A673 (cell line): ENCODE results near the gene STPG2. TPM values are rescaled to one million over a fixed set of nuclear protein-coding genes. Genes with fewer than 3 reads are reported as not detected.
"Not testable (repeated sequence)": the region's sequence is repeated elsewhere in the genome, so short reads cannot be mapped to it uniquely, and the experiment has no call there.

Experiments
- BruUV-seq: library from RNA; stranded (reverse); fragments of 400-500 nt; replicated peaks from 2 replicates; lab custom pipeline; 2021; lab: Mats Ljungman, UMichigan
- CTCF ChIA-PET: fragments of 300-600 bp; sonication (Branson Sonifier 250); formaldehyde crosslinking; loops from one replicate; lab custom pipeline; 2022; ENCODE audit warnings: antibody characterized with exemption; lab: Charles Lee
- POLR2A ChIA-PET: fragments of 300-600 bp; sonication (Branson Sonifier 250); formaldehyde crosslinking; loops from one replicate; lab custom pipeline; 2022; ENCODE audit warnings: antibody characterized with exemption; ENCODE audit not compliant: low non-redundant PET; lab: Charles Lee
- DNase-seq: peaks from one replicate; pipeline ENCODE4 v3.0.0-alpha.2; 2015; ENCODE audit warnings: low spot score
- H3K27ac ChIP-seq: fragments of 200-600 bp; sonication (generic); 2 replicates; pipeline ENCODE4 v1.5.1; 2016; ENCODE audit warnings: mixed run types, low read depth, mild to moderate bottlenecking, mixed read lengths, antibody characterized with exemption, low read length; ENCODE audit not compliant: poor library complexity, severe bottlenecking
- H3K27me3 ChIP-seq: fragments of 200-600 bp; sonication (generic); replicated peaks from 2 replicates; pipeline ENCODE4 v1.6.1; 2017; ENCODE audit warnings: mixed run types, low read depth, mild to moderate bottlenecking, mixed read lengths, antibody characterized with exemption, low read length; ENCODE audit not compliant: insufficient read depth, poor library complexity
- H3K36me3 ChIP-seq: fragments of 200-600 bp; sonication (generic); 2 replicates; pipeline ENCODE4 v1.6.1; 2016; ENCODE audit warnings: mixed run types, mild to moderate bottlenecking, mixed read lengths, antibody characterized with exemption, low read length; ENCODE audit not compliant: insufficient read depth, poor library complexity, severe bottlenecking
- H3K4me1 ChIP-seq: fragments of 200-600 bp; sonication (generic); 2 replicates; pipeline ENCODE4 v1.6.1; 2017; ENCODE audit warnings: mixed run types, mild to moderate bottlenecking, mixed read lengths, antibody characterized with exemption, low read length; ENCODE audit not compliant: insufficient read depth, poor library complexity, severe bottlenecking
- H3K4me3 ChIP-seq: fragments of 200-600 bp; sonication (generic); 2 replicates; pipeline ENCODE4 v1.5.1; 2016; ENCODE audit warnings: low read depth, mixed run types, mild to moderate bottlenecking, mixed read lengths, low read length; ENCODE audit not compliant: poor library complexity, severe bottlenecking
- H3K9me3 ChIP-seq: fragments of 200-600 bp; sonication (generic); 2 replicates; pipeline ENCODE4 v1.6.1; 2016; ENCODE audit warnings: mixed run types, low read depth, mild to moderate bottlenecking, mixed read lengths, antibody characterized with exemption, low read length; ENCODE audit not compliant: poor library complexity, severe bottlenecking
- EZH2 ChIP-seq: fragments of 200-600 bp; sonication (generic); IDR thresholded peaks from 2 replicates; pipeline ENCODE4 v1.6.1; 2017; ENCODE audit warnings: borderline replicate concordance, low read depth, mild to moderate bottlenecking, mixed read lengths, antibody characterized with exemption, low read length; ENCODE audit not compliant: poor library complexity, severe bottlenecking
- intact Hi-C: fragments of 100-400 bp; cut with micrococcal nuclease; formaldehyde crosslinking; loops from one replicate; pipeline ENCODE4 v1.10.0; 2022; ENCODE audit not compliant: unreplicated experiment
- total RNA-seq: library from RNA; stranded (reverse); gene quantifications from 2 replicates; pipeline ENCODE4 v1.2.3, GENCODE V29; 2021
- TF ChIP-seq, protein P1 (sequence below): fragments of 300-800, 200-600 bp; sonication (generic); conservative IDR thresholded peaks from 2 replicates; pipeline ENCODE4 v1.5.1; 2017; ENCODE audit warnings: low read depth, mild to moderate bottlenecking, antibody characterized with exemption, low read length, moderate library complexity, mixed read lengths

STPG2 gene
- total RNA-seq, 1 experiment from 2014 or later, result not detected

DNA sequence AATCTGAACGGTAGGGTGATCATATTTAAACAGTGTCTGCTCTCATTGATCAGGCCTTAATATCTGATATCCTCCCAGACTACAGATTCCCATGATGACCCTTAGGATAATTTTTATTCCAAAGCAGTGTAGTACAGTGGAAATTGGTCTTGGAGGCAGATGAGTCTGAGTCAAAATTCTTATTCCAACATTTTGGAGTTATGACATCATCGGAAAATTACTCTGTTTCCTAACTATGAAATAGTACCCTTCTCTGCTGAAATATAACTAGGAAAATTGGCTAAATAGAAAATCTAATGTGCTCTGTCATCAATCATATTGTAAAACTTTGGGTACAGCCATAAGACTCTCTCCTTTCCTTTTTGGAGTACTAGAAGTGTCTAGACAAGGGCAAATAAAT, 583.3 kb downstream of the STPG2 start:
- no TSS peak for BruUV-seq
- H3K4me3 ChIP-seq, result no peak overlapping the region
- CTCF ChIA-PET, result no interaction called here
- TF ChIP-seq EZH2, result no peak
- TF ChIP-seq, protein P1, sequence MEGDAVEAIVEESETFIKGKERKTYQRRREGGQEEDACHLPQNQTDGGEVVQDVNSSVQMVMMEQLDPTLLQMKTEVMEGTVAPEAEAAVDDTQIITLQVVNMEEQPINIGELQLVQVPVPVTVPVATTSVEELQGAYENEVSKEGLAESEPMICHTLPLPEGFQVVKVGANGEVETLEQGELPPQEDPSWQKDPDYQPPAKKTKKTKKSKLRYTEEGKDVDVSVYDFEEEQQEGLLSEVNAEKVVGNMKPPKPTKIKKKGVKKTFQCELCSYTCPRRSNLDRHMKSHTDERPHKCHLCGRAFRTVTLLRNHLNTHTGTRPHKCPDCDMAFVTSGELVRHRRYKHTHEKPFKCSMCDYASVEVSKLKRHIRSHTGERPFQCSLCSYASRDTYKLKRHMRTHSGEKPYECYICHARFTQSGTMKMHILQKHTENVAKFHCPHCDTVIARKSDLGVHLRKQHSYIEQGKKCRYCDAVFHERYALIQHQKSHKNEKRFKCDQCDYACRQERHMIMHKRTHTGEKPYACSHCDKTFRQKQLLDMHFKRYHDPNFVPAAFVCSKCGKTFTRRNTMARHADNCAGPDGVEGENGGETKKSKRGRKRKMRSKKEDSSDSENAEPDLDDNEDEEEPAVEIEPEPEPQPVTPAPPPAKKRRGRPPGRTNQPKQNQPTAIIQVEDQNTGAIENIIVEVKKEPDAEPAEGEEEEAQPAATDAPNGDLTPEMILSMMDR, result no peak
- intact Hi-C loops, result no loop called here
- H3K27me3 ChIP-seq, result no peaks in the 10 kb centered on the region
- H3K4me1 ChIP-seq, result no peaks in the 10 kb centered on the region
- H3K27ac ChIP-seq, result no peak overlapping the region
- no peaks in the 10 kb centered on the region for H3K36me3 ChIP-seq
- POLR2A ChIA-PET, result no interaction called here
- peaks cover 8% of the 10 kb centered on the region for H3K9me3 ChIP-seq
- DNase-seq, result no peak

DNA sequence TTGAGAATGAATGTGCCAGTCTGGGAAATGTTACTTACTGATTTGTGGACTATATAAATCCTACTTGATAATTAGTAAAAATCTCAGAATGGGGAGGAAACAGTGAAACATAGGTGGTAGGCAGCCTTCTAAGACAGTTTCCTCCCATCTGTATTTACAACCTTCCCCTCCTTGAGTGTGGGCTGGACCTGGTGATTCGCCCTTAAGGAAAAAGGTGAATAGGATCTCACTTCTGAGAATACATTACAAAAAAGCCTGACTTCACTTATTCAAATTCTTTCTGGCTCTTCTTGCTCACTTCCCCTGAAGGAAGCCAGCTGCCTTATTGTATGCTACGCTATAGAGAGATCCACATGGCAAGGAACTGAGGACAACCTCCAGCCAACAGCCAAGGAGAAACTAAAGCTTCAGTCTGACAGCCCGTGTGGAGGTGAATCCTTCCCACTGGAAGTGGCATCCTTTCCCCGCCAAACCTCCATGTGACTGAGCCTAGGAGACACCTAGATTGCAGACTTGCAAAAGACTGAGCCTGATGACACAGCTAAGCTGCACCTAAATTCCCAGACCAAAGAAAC, 585.0 kb downstream of the STPG2 start:
- no peaks in the 10 kb centered on the region for H3K36me3 ChIP-seq
- CTCF ChIA-PET, result no interaction called here
- peaks cover 8% of the 10 kb centered on the region for H3K9me3 ChIP-seq

DNA sequence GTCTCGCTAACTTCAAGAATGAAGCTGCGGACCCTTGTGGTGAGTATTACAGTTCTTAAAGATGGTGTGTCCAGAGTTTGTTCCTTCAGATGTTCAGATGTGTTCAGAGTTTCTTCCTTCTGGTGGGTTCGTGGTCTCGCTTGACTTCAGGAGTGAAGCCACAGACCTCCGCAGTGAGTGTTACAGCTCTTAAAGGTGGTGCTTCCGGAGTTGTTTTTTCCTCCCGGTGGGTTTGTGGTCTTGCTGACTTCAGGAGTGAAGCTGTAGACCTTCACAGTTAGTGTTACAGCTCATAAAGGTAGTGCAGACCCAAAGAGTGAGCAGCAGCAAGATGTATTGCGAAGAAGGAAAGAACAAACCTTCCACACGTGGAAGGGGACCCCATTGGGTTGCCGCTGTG, 592.6 kb downstream of the STPG2 start:
- POLR2A ChIA-PET, DNase-seq, intact Hi-C loops, CTCF ChIA-PET, H3K36me3 ChIP-seq, H3K27ac ChIP-seq, BruUV-seq, H3K4me1 ChIP-seq, H3K4me3 ChIP-seq, H3K27me3 ChIP-seq, H3K9me3 ChIP-seq: not testable (repeated sequence)

More for the DNA sequence above, 585.0 kb downstream of the STPG2 start:
- Histone ChIP-seq H3K4me3 (no peak overlapping the region), H3K27ac (no peak overlapping the region), H3K4me1 (no peaks in the 10 kb centered on the region), H3K27me3 (no peaks in the 10 kb centered on the region)
- no peak for DNase-seq
- POLR2A ChIA-PET, result no interaction called here
- BruUV-seq, result no TSS peak
- intact Hi-C loops, result no loop called here
- TF ChIP-seq, protein P1, result no peak
- no peak for TF ChIP-seq EZH2

DNA sequence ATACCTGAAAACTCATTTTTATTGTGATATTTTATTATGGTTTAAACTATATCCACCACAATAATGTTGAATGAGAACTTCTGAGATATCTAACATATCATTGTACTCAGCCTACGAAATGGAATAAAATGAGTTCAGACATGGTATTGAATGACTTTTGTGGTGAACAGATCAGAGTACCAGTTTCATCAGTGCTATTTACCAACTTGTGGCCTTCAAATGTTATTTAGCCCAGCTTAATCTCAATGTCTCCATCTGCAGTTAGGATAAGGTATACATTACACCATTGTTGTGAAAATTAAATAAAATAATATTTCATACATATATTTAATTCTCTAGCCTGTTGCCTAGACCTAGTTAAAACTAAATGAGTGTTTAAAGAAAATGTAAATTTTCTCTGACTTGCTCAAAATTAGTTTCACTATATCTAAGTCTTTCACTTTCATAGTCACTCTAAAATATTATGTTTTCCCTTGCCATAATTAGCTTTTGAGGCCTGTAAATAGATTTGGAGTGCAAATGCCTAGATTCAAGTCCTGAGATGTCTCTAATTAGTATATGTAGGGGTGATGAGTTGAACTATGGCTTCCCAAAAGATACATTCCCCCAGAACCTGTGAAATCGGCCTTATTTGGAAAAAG, 594.2 kb downstream of the STPG2 start:
- TF ChIP-seq, protein P1, result no peak
- TF ChIP-seq EZH2, result no peak
- POLR2A ChIA-PET, result no interaction called here
- Histone ChIP-seq H3K4me1 (no peaks in the 10 kb centered on the region), H3K27me3 (no peaks in the 10 kb centered on the region), H3K9me3 (peaks cover 7% of the 10 kb centered on the region), H3K4me3 (no peak overlapping the region), H3K27ac (no peak overlapping the region), H3K36me3 (no peaks in the 10 kb centered on the region)
- CTCF ChIA-PET, result no interaction called here
- BruUV-seq, result no TSS peak
- intact Hi-C loops, result no loop called here
- DNase-seq, result no peak
